GM23338 (cell line): ENCODE measurements around the gene MPEG1. TPM values are rescaled to one million over a fixed set of nuclear protein-coding genes. Genes with fewer than 3 reads are reported as not detected.

Source experiments
- ATAC-seq: fragments of 200-7000 bp; cut with Tn5 transposase; 3 replicates; pipeline ENCODE4 v1.9.1; 2020
- DNase-seq: peaks from one replicate; pipeline ENCODE4 v3.0.0-alpha.2; 2015; ENCODE audit warnings: low spot score
- H2AFZ ChIP-seq: fragments of 200-600 bp; sonication (generic); 2 replicates; pipeline ENCODE4 v1.8.0; 2016; ENCODE audit warnings: antibody characterized with exemption, mild to moderate bottlenecking, moderate library complexity
- H3F3A ChIP-seq: fragments of 200-600 bp; sonication (generic); replicated peaks from 2 replicates; pipeline ENCODE4 v1.8.0; 2017; ENCODE audit warnings: antibody characterized with exemption, mixed run types, low read depth
- H3K27ac ChIP-seq: fragments of 200-600 bp; sonication (generic); 2 replicates; pipeline ENCODE4 v1.6.1; 2016; ENCODE audit warnings: low read depth
- H3K27me3 ChIP-seq: fragments of 200-600 bp; sonication (generic); 2 replicates; pipeline ENCODE4 v1.8.0; 2016; ENCODE audit warnings: mild to moderate bottlenecking, mixed run types, moderate library complexity; ENCODE audit not compliant: insufficient read depth
- H3K36me3 ChIP-seq: fragments of 200-600 bp; sonication (generic); 2 replicates; pipeline ENCODE4 v1.8.0; 2016; ENCODE audit warnings: mild to moderate bottlenecking; ENCODE audit not compliant: insufficient read depth
- H3K4me1 ChIP-seq: fragments of 200-600 bp; sonication (generic); 2 replicates; pipeline ENCODE4 v1.8.0; 2016; ENCODE audit warnings: mild to moderate bottlenecking, moderate library complexity; ENCODE audit not compliant: insufficient read depth
- H3K4me2 ChIP-seq: fragments of 200-600 bp; sonication (generic); 2 replicates; pipeline ENCODE4 v1.7.1; 2017; ENCODE audit warnings: mixed run types
- H3K4me3 ChIP-seq: fragments of 200-600 bp; sonication (generic); 2 replicates; pipeline ENCODE4 v1.6.1; 2016; ENCODE audit warnings: mixed run types
- H3K79me2 ChIP-seq: fragments of 200-600 bp; sonication (generic); replicated peaks from 2 replicates; pipeline ENCODE4 v1.8.0; 2017; ENCODE audit warnings: mild to moderate bottlenecking; ENCODE audit not compliant: insufficient read depth
- H3K9me2 ChIP-seq: fragments of 200-600 bp; sonication (generic); 2 replicates; pipeline ENCODE4 v1.8.0; 2017; ENCODE audit not compliant: insufficient read depth
- H4K20me1 ChIP-seq: fragments of 200-600 bp; sonication (generic); replicated peaks from 2 replicates; pipeline ENCODE4 v1.8.0; 2017; ENCODE audit warnings: mild to moderate bottlenecking; ENCODE audit not compliant: insufficient read depth
- H3K27ac Mint-ChIP-seq: 2 replicates; pipeline ENCODE4 v1.8.0; 2020; ENCODE audit warnings: inconsistent platforms, mild to moderate bottlenecking, moderate library complexity, mixed read lengths
- H3K27me3 Mint-ChIP-seq: 3 replicates; pipeline ENCODE4 v1.8.0; 2022; ENCODE audit warnings: low read depth, mild to moderate bottlenecking, moderate library complexity, mixed read lengths, inconsistent platforms; ENCODE audit not compliant: insufficient read depth, poor library complexity
- H3K36me3 Mint-ChIP-seq: 3 replicates; pipeline ENCODE4 v1.8.0; 2021; ENCODE audit warnings: low read depth, mild to moderate bottlenecking, inconsistent platforms, moderate library complexity, mixed read lengths
- H3K4me1 Mint-ChIP-seq: 3 replicates; pipeline ENCODE4 v1.8.0; 2020; ENCODE audit warnings: mild to moderate bottlenecking, inconsistent platforms, mixed read lengths
- H3K4me3 Mint-ChIP-seq: 3 replicates; pipeline ENCODE4 v1.8.0; 2021; ENCODE audit warnings: moderate library complexity, mild to moderate bottlenecking, inconsistent platforms, mixed read lengths
- H3K9me3 Mint-ChIP-seq: 3 replicates; pipeline ENCODE4 v1.8.0; 2020; ENCODE audit warnings: moderate library complexity, mild to moderate bottlenecking, inconsistent platforms, mixed read lengths
- CREB1 ChIP-seq: fragments of 250-450 bp; sonication (Bioruptor Pico); IDR thresholded peaks from 2 replicates; pipeline ENCODE4 v1.5.0; 2020; ENCODE audit warnings: low read depth, mild to moderate bottlenecking, moderate library complexity
- ETS1 ChIP-seq: IDR thresholded peaks from 2 replicates; pipeline ENCODE4 v1.6.1; 2016; ENCODE audit warnings: antibody characterized with exemption
- EZH2 ChIP-seq: fragments of 200-600 bp; sonication (generic); IDR thresholded peaks from one replicate; pipeline ENCODE4 v1.8.0; 2017; ENCODE audit warnings: antibody characterized with exemption, mild to moderate bottlenecking, low read depth; ENCODE audit not compliant: unreplicated experiment
- EZH2phosphoT487 ChIP-seq: fragments of 200-600 bp; sonication (generic); IDR thresholded peaks from one replicate; pipeline ENCODE4 v1.8.1; 2018; ENCODE audit warnings: antibody characterized with exemption; ENCODE audit not compliant: unreplicated experiment
- NANOG ChIP-seq: IDR thresholded peaks from 2 replicates; pipeline ENCODE4 v1.6.1; 2016; ENCODE audit warnings: antibody characterized with exemption, borderline replicate concordance
- POLR2AphosphoS5 ChIP-seq: IDR thresholded peaks from 2 replicates; pipeline ENCODE4 v1.6.1; 2016; ENCODE audit warnings: antibody characterized with exemption, low read depth
- REST ChIP-seq: IDR thresholded peaks from one replicate; pipeline ENCODE4 v1.6.1; 2018; ENCODE audit warnings: antibody characterized with exemption; ENCODE audit not compliant: unreplicated experiment
- STAT1 ChIP-seq: IDR thresholded peaks from one replicate; pipeline ENCODE4 v1.6.1; 2016; ENCODE audit warnings: antibody characterized with exemption; ENCODE audit not compliant: unreplicated experiment
- ZNF331 ChIP-seq: fragments of 250-450 bp; sonication (Bioruptor Pico); IDR thresholded peaks from 2 replicates; pipeline ENCODE4 v1.5.0; 2020; ENCODE audit warnings: low read depth, mild to moderate bottlenecking, moderate library complexity
- ZNF462 ChIP-seq: fragments of 250-450 bp; sonication (Bioruptor Pico); IDR thresholded peaks from 2 replicates; pipeline ENCODE4 v1.5.0; 2020; ENCODE audit warnings: mild to moderate bottlenecking, moderate library complexity
- polyA plus RNA-seq: library from polyadenylated mRNA; unstranded; fragments of >200 nt; fragmentation: Nextera tagmentation; extraction: Ambion mirVana; gene quantifications from 2 replicates; pipeline ENCODE4 v1.2.1, GENCODE V29; 2016
- total RNA-seq: library from RNA; depleted of rRNA; stranded (reverse); fragments of >200 nt; shearing (Covaris generic); gene quantifications from 2 replicates; pipeline ENCODE4 v1.2.3, GENCODE V29; 2014
- TF ChIP-seq, protein P1 (sequence below), 2 experiments: fragments of 200-600 bp in 1 of 2; sonication (generic) in 1 of 2; conservative IDR thresholded peaks; 2 replicates each; pipeline versions ENCODE4 v1.5.1 to v1.6.1; 2016 to 2017; ENCODE audit warnings: antibody characterized with exemption in 2 of 2, low read depth in 2 of 2, mild to moderate bottlenecking in 2 of 2, moderate library complexity in 1 of 2

The MPEG1 gene
- total and polyA plus RNA-seq, 2 experiments from 2014 or later = not detected

- Histone ChIP-seq H2AFZ (no peak overlapping the region), H3K27ac (no peak overlapping the region), H3K4me2 (no peak overlapping the region), H3K27me3 (no peaks in the 10 kb centered on the region), H3K79me2 (peaks cover 11% of the 10 kb centered on the region), H3K9me2 (0 out of 2 replicates have a peak, but pooled peaks cover 5% of the 10 kb centered on the region), H3K4me3 (no peak overlapping the region), H4K20me1 (no peaks in the 10 kb centered on the region; the same call in none of the 2 replicates), H3K4me1 (no peaks in the 10 kb centered on the region), H3F3A (no peaks in the 10 kb centered on the region), H3K36me3 (peaks cover 4% of the 10 kb centered on the region)
- Mint-ChIP-seq H3K36me3 (peaks cover 59% of the 10 kb centered on the region), H3K27ac (peak overlapping the region; percentile 15; the same call in 1 of the 2 replicates), H3K9me3 (peaks cover 10% of the 10 kb centered on the region), H3K27me3 (peaks cover 2% of the 10 kb centered on the region), H3K4me3 (no peak overlapping the region; the same call in 2 of the 3 replicates), H3K4me1 (peaks cover 14% of the 10 kb centered on the region)
- TF ChIP-seq, protein P1, sequence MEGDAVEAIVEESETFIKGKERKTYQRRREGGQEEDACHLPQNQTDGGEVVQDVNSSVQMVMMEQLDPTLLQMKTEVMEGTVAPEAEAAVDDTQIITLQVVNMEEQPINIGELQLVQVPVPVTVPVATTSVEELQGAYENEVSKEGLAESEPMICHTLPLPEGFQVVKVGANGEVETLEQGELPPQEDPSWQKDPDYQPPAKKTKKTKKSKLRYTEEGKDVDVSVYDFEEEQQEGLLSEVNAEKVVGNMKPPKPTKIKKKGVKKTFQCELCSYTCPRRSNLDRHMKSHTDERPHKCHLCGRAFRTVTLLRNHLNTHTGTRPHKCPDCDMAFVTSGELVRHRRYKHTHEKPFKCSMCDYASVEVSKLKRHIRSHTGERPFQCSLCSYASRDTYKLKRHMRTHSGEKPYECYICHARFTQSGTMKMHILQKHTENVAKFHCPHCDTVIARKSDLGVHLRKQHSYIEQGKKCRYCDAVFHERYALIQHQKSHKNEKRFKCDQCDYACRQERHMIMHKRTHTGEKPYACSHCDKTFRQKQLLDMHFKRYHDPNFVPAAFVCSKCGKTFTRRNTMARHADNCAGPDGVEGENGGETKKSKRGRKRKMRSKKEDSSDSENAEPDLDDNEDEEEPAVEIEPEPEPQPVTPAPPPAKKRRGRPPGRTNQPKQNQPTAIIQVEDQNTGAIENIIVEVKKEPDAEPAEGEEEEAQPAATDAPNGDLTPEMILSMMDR (conservative IDR thresholded peaks at IDR 0.05; ENCODE audit: low read depth in 2 of 2) = no peak
- no peak for TF ChIP-seq ZNF331 (CRISPR knock-in tag)
- no peak for TF ChIP-seq CREB1
- no peak for TF ChIP-seq EZH2phosphoT487
- no peak for TF ChIP-seq EZH2
- no peak for TF ChIP-seq REST
- TF ChIP-seq ETS1 = no peak
- TF ChIP-seq NANOG = no peak
- no peak for TF ChIP-seq POLR2AphosphoS5
- TF ChIP-seq ZNF462 (CRISPR knock-in tag) = no peak
- TF ChIP-seq STAT1 = no peak
- ATAC-seq = no peak
- DNase-seq = no peak
Observed at GRCh38 chr11:59184691-59185339, 27.9 kb downstream of the MPEG1 start.
